DMS 273 treated with DMSO at 0.1 percent for 48 hours (cell line): ENCODE measurements around the gene ZSWIM8.
"Not testable (repeated sequence)": the region's sequence is repeated elsewhere in the genome, so short reads cannot be mapped to it uniquely, and the experiment has no call there.

Experiments
- DNase-seq: peaks from one replicate; lab custom pipeline; 2025; lab: John Stamatoyannopoulos, UW

The ZSWIM8 gene

GRCh38 chr10:73772281-73773151 is 12.9 kb upstream of the ZSWIM8 start:
- DNase-seq: no peak

GRCh38 chr10:73773152-73773879 is 12.1 kb upstream of the ZSWIM8 start:
- DNase-seq: no peak

- DNase-seq: peak; percentile 39
Observed at GRCh38 chr10:73774637-73775036, 10.8 kb upstream of the ZSWIM8 start.

GRCh38 chr10:73779018-73779417 is 6.4 kb upstream of the ZSWIM8 start:
- DNase-seq: no peak

- DNase-seq: no peak
Observed at GRCh38 chr10:73779539-73780197, 5.7 kb upstream of the ZSWIM8 start.

- DNase-seq: no peak
Observed at GRCh38 chr10:73780301-73780700, 5.1 kb upstream of the ZSWIM8 start.

GRCh38 chr10:73780966-73781365 is 4.4 kb upstream of the ZSWIM8 start:
- no peak for DNase-seq

- DNase-seq: no peak
Observed at GRCh38 chr10:73781548-73781878, 3.9 kb upstream of the ZSWIM8 start.

GRCh38 chr10:73781879-73782748 is 3.3 kb upstream of the ZSWIM8 start, which contains the start of gene CHCHD1:
CHCHD1 (plus strand) TSS chr10:73782048; CDS start chr10:73782076, 28 bp downstream.
- peak; percentile 32 for DNase-seq

GRCh38 chr10:73782749-73783085 is 2.7 kb upstream of the ZSWIM8 start:
- DNase-seq: no peak

- DNase-seq: no peak
Observed at GRCh38 chr10:73785721-73786511, 510 bp downstream of the ZSWIM8 start.

- DNase-seq: no peak
Observed at GRCh38 chr10:73786512-73786885, 1.1 kb downstream of the ZSWIM8 start.

GRCh38 chr10:73787031-73787800 is 1.8 kb downstream of the ZSWIM8 start:
- DNase-seq: not testable (repeated sequence)

- DNase-seq: no peak
Observed at GRCh38 chr10:73788864-73789658, 3.7 kb downstream of the ZSWIM8 start.

GRCh38 chr10:73789659-73790055 is 4.3 kb downstream of the ZSWIM8 start:
- no peak for DNase-seq

GRCh38 chr10:73790886-73791625 is 5.7 kb downstream of the ZSWIM8 start:
- no peak for DNase-seq

GRCh38 chr10:73791871-73792400 is 6.5 kb downstream of the ZSWIM8 start:
- no peak for DNase-seq

- DNase-seq: no peak
Observed at GRCh38 chr10:73793456-73793855, 8.1 kb downstream of the ZSWIM8 start.
